GM19438 (cell line): ENCODE measurements around the gene DAB2IP.
"Not testable (repeated sequence)": the region's sequence is repeated elsewhere in the genome, so short reads cannot be mapped to it uniquely, and the experiment has no call there.

Source experiments
- ATAC-seq: cut with Tn5 transposase; IDR thresholded peaks from one replicate; pipeline ENCODE4 v1.9.1; 2021; ENCODE audit warnings: low read depth; ENCODE audit not compliant: unreplicated experiment

DAB2IP gene

GRCh38 chr9:121651295-121652020 is at the start of gene DAB2IP:
DAB2IP (plus strand) TSS chr9:121651634; CDS start chr9:121651776, 142 bp downstream.
- no peak for ATAC-seq

- ATAC-seq: no peak
Measured at GRCh38 chr9:121603028-121603427, 48.4 kb upstream of the DAB2IP start.

DNA sequence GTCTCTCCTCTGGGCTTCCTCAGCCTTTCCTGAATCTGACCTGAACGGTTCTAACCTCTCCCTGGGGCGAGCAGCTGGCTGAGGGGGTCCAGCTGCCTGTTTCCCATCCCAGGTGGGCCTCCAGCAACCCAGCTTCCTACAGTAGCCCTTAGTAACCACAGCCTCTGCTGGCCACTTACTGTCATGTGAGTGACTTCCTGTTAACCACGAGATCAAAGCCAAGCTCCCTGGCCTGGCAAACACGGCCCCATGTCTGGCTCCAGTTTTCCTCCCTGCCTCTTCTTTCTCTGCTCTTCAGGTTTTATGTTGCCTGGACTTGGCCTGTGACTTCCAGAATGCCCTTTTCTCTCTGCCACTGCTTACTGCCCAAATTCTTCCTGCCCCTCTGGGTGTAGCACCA is 47.2 kb upstream of the DAB2IP start:
- ATAC-seq: no peak

DNA sequence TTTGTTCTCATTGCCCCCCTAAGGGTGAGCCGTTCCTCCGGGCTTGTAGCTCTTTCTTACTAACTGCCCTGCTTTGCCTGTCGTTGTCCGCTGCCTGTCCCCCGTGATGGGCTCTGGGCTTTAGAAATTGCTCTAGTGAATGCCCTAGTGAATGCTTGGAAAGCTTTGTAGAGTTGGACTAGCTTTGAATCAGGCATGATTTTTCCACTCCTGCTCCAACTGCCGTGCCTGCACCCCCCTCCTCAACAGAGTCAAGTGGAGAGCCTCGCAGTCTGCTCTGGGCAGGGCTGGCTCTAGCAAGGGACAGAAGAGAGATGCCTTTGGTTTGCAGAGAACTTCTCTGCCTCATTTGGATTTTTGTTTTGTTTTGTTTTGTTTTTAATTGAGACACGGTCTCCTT is 46.8 kb upstream of the DAB2IP start:
- ATAC-seq: no peak

DNA sequence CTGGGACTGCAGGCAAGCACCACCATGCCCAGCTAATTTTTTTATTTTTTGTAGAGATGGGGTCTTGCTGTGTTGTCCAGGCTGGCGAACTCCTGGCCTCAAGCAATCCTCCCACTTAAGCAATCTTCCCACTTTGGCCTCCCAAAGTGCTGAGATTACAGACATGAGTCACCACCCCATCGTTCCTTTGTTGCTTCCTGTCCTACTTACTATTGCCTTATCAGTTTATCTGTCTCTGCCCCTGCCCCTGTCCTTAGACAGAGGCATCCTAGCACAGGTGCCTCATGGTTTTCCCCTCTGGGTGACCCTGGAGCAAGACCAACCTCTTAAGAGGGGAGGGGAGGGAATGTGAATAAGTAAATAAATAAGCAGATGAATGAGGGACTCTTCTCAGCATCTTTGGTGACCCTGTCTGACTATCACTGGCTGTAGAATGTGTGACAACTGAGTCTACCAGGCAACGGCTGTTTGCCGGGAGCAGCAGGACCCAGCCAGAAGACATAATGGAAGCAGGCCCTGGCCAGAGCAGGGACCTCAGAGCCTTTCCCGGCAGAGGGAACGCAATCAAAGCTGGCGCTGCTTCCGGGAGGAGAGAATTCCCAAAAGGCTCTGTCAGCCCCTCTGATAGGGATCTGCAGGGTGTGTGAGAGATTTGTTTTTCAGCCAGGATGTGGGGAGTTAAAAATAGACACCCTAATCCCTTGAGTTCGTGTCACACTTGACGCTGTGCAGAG is 43.8 kb upstream of the DAB2IP start:
- no peak for ATAC-seq

GRCh38 chr9:121608168-121608853 is 43.1 kb upstream of the DAB2IP start:
- ATAC-seq: no peak

GRCh38 chr9:121609822-121610637 is 41.4 kb upstream of the DAB2IP start:
- no peak for ATAC-seq

DNA sequence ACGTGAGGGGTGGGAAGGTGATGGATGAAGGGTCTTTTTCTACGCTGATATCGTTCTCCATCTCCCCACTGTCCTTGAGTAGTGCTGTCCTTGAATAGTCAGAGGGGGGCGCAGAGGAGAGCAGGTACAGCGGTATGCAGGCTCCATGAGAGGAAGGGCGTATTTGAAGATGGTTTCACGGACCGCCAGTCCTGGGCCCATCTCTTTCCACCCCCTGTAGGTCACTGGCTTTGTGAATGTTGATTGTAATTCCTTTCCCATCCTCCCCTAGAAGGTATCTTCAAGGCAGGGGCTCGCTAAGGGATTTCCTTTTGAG is 40.8 kb upstream of the DAB2IP start:
- no peak for ATAC-seq

DNA sequence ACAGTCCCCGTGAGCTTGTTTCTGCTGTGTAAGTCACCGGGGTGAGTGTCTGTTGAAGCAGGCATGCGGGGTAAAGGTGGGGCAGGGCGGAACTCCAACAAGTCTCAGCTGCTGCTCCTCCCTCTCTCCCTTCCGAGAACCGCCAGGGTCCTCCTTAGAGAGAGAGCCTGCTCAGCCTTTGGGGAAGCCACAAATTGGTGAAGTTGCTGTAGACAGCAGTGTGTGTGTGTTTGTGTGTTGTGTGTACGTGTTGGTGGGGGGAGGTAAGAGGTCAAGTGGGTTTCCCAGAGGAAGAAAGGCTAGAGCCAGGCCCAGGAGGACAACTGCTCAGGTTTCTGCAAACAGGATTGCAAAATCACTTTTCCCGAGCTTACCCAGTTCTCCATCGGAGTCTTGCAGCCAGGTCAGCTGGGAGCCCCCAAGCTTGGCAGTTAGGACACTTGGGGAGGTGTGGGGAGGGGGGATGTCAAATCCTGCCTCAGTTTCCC is 38.9 kb upstream of the DAB2IP start:
- no peak for ATAC-seq

DNA sequence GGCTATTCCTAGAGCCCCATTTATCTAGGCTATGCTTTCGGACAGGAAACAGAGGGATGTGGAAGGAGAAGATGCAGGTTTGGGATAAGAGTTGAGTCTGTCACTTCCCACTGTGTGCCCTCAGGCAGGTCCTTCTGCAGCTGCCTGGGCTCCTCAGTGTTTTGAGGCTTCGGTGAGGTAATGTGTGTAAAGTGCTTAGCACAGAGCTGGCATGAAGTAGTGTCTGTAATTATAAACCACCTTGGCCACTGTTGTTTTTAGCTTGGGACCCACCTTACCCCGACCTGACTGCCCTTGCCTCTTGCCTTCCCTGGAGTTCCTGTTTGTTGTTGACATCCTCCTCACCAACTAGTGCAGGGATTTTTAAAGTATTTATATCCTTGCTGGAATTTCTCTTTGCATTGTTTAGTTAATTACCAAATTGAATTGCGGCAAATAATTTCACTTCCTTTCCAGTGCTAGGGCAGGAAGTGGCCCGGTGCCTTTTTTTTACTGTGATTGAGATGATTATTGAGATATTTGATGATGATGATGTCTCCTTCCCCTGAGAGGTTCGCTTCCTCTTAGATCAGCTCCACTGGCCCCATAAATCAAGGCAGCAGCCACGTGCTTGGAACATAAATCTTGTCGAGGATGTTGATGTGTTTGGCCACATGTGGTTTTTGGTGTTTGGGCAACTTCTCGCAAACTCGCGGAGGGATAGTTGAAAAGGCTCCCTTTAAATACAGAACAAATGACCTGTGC is 38.3 kb upstream of the DAB2IP start:
- ATAC-seq: no peak

- ATAC-seq: no peak
Measured at GRCh38 chr9:121616123-121616755, 35.2 kb upstream of the DAB2IP start.

- no peak for ATAC-seq
Measured at GRCh38 chr9:121618504-121618903, 32.9 kb upstream of the DAB2IP start.

DNA sequence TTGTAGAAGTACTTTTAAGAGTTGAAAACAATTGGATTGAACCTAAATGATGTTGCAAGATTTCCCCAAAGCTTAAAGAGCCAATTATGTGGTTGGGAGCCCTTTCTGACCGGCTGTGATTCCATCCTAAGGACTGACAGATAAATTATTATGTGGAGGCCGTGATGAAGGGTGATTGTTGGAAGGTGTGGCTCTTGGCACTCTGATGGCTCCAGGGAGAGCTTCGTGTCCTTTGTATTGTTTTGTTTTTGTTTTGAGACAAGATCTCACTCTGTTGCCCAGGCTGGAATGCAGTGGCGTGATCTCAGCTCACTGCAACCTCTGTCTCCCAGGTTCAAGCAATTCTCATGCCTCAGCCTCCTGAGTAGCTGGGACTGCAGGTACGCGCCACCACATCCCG is 32.5 kb upstream of the DAB2IP start:
- ATAC-seq: not testable (repeated sequence)

DNA sequence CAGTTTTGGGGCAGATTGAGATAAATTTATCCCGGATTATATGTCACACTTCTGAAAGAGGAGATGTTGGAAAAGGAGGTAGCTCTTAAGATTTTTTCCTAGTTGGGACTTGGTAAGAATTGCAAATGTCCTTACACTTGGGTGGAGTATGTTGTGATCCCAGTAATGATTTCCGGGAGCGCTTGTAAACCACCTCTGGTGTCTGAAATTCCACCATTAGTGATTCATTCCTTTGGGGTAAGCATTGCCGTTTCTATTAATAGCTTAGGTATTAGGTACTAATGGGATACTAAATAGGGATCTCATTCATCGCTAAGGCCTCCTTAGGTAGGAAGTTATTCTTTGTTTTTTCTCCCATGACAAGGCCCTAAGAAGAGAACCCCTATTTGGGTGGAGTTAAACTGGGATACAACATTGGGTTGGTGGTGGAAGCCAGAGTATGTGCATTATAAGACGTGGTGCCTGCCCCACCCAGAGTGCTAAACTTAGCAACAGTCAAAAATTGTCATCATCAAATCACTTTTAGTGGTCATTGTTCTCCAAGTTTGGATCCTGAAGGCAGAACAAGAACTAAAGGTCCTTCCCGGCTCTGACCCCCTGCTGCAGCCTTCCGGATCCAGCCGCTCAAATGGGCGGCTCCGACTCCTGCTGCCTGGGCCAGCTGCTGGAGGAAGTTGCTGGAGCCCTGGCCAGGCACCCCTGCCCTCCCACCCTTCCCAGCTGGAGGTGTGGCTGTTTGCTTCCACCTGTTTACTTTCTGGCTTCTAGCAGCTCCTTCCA is 31.7 kb upstream of the DAB2IP start:
- no peak for ATAC-seq

DNA sequence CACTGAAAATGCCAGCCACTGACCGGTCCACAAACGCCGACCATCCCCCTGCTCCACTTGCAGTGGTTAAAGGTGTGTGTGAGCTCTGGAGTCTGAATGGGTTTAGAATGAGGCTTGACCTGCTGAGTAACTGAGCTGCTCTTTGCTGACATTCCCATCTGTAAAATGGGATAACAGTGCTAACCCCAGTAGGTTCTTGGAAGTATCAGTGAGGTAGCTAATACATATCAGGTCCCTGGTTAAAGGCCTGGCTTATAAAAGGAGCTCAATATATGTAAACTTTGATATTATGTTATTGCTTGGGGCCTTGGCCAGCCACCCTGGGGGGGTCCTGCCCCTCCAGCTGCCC is 31.1 kb upstream of the DAB2IP start:
- no peak for ATAC-seq

DNA sequence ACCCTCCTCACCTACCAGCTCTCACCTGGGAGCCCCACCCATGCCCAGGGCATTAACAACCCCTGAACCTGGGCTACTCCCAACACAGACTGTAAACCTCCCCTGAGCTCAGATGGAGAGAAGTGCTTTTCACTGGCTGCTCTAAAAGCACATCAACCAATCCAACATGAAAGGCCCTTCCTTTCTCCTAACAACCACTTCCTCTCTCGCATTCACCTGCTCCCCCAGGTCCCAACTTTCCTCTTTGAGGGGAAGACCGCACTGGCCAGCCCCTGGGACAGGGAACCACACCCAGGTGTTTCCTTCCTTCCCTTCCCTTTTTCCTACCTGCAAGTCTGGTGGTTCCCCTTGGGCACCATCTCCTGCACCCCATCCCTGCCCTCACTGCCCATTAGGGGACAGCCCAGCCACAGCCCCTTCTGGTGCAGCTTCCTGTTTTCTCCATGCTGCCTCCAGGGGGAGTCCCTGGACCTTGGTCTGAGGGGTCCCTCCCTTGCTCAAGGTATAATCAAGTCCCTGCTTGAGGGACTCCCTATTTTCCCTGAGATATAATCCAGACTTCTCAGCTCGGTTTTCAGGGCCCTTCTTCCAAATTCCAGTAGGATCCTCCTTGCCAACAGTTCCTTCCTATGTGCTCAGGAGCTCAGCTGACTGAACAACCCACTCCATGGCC is 30.5 kb upstream of the DAB2IP start:
- ATAC-seq: no peak

- ATAC-seq: no peak
Measured at GRCh38 chr9:121622387-121623203, 28.8 kb upstream of the DAB2IP start.

- ATAC-seq: not testable (repeated sequence)
Measured at GRCh38 chr9:121623430-121623829, 28.0 kb upstream of the DAB2IP start.
